H1 (cell line): ENCODE results near the gene VAMP4. TPM values are rescaled to one million over a fixed set of nuclear protein-coding genes. Genes with fewer than 3 reads are reported as not detected.

ENCODE experiments used
- CTCF ChIA-PET: fragments of 300-600 bp; sonication (Branson Sonifier 250); formaldehyde crosslinking; loops from one replicate; lab custom pipeline; 2021; ENCODE audit not compliant: partially characterized antibody; lab: Charles Lee
- POLR2A ChIA-PET: fragments of 300-600 bp; sonication (Branson Sonifier 250); formaldehyde crosslinking; loops from one replicate; lab custom pipeline; 2021; ENCODE audit warnings: inconsistent platforms; ENCODE audit not compliant: partially characterized antibody; lab: Charles Lee
- DNase-seq, 2 experiments: peaks; one replicate each; pipeline versions ENCODE4 v3.0.0 to v3.0.0-alpha.2; 2010 to 2022; ENCODE audit warnings: low spot score in 2 of 2, low read depth in 1 of 2, mixed read lengths in 1 of 2
- FAIRE-seq: peaks from 2 replicates; lab custom pipeline; 2011; peaks lifted over from hg19 to GRCh38; lab: Jason Lieb, UNC
- H2AFZ ChIP-seq: 2 replicates; pipeline ENCODE4 v1.8.1; 2012; ENCODE audit warnings: low read length, inconsistent platforms
- H2AK5ac ChIP-seq: 2 replicates; pipeline ENCODE4 v1.6.1; 2013; ENCODE audit warnings: low read depth, low read length
- H2BK120ac ChIP-seq: replicated peaks from 2 replicates; pipeline ENCODE3; 2013; ENCODE audit warnings: low read depth, low read length, inconsistent platforms
- H2BK12ac ChIP-seq: 2 replicates; pipeline ENCODE4 v1.6.1; 2013; ENCODE audit warnings: low read depth, low read length
- H2BK15ac ChIP-seq: 2 replicates; pipeline ENCODE4 v1.6.1; 2013; ENCODE audit warnings: low read length
- H2BK20ac ChIP-seq: 2 replicates; pipeline ENCODE4 v1.6.1; 2013; ENCODE audit warnings: low read length
- H2BK5ac ChIP-seq: 2 replicates; pipeline ENCODE4 v1.6.1; 2013; ENCODE audit warnings: low read depth, low read length
- H3K14ac ChIP-seq: 2 replicates; pipeline ENCODE4 v1.6.1; 2013; ENCODE audit warnings: inconsistent platforms; ENCODE audit not compliant: insufficient read length
- H3K18ac ChIP-seq: 2 replicates; pipeline ENCODE4 v1.6.1; 2013; ENCODE audit warnings: low read length; ENCODE audit errors: extremely low read depth
- H3K23ac ChIP-seq: 2 replicates; pipeline ENCODE4 v1.6.1; 2013; ENCODE audit warnings: inconsistent platforms; ENCODE audit not compliant: insufficient read length
- H3K23me2 ChIP-seq: 2 replicates; pipeline ENCODE4 v1.6.1; 2013; ENCODE audit warnings: low read depth, low read length
- H3K27ac ChIP-seq: 2 replicates; pipeline ENCODE4 v1.6.1; 2011; ENCODE audit warnings: low read depth, low read length, inconsistent platforms
- H3K27me3 ChIP-seq, 4 experiments: replicated peaks in 1 of 4; 1 replicate in 1 of 4; 2 replicates in 3 of 4; pipeline versions ENCODE4 v1.6.1 to v1.8.1; 2011 to 2013; ENCODE audit warnings: low read length in 3 of 4, mild to moderate bottlenecking in 3 of 4, inconsistent platforms in 2 of 4, mixed read lengths in 2 of 4, moderate library complexity in 1 of 4; ENCODE audit not compliant: control insufficient read depth in 3 of 4, insufficient read depth in 3 of 4; ENCODE audit errors: extremely low read depth in 1 of 4
- H3K36me3 ChIP-seq, 4 experiments: 2 replicates each; pipeline versions ENCODE4 v1.6.1 to v1.8.1; 2011 to 2013; ENCODE audit warnings: mild to moderate bottlenecking in 4 of 4, low read length in 3 of 4, moderate library complexity in 2 of 4, control low read depth in 1 of 4, inconsistent platforms in 1 of 4; ENCODE audit not compliant: insufficient read depth in 4 of 4, control insufficient read depth in 2 of 4
- H3K4ac ChIP-seq: replicated peaks from 2 replicates; pipeline ENCODE3; 2013; ENCODE audit warnings: low read length, low read depth, mixed read lengths, inconsistent platforms; ENCODE audit not compliant: insufficient read length
- H3K4me1 ChIP-seq, 4 experiments: replicated peaks in 1 of 4; 1 replicate in 1 of 4; 2 replicates in 3 of 4; pipeline versions ENCODE4 v1.6.1 to v1.8.1; 2011 to 2013; ENCODE audit warnings: low read length in 3 of 4, inconsistent platforms in 2 of 4, mixed read lengths in 1 of 4; ENCODE audit not compliant: insufficient read depth in 4 of 4, control insufficient read depth in 3 of 4
- H3K4me2 ChIP-seq, 2 experiments: 2 replicates each; pipeline versions ENCODE4 v1.6.1 to v1.8.1; 2011 to 2013; ENCODE audit warnings: low read depth in 2 of 2, low read length in 2 of 2, control low read depth in 1 of 2, inconsistent platforms in 1 of 2, mild to moderate bottlenecking in 1 of 2; ENCODE audit not compliant: insufficient read depth in 1 of 2
- H3K4me3 ChIP-seq, 4 experiments: fragments of 200-600, 300-600 bp in 1 of 4; sonication (generic), shearing (Covaris generic), sonication (Bioruptor Twin) in 1 of 4; 2 replicates each; pipeline versions ENCODE4 v1.5.1 to v1.8.1; 2011 to 2016; ENCODE audit warnings: low read length in 4 of 4, low read depth in 3 of 4, control low read depth in 2 of 4, inconsistent platforms in 2 of 4, mild to moderate bottlenecking in 2 of 4, mixed read lengths in 1 of 4, moderate library complexity in 1 of 4; ENCODE audit not compliant: insufficient read depth in 2 of 4; ENCODE audit errors: extremely low read depth in 1 of 4
- H3K56ac ChIP-seq: replicated peaks from 2 replicates; pipeline ENCODE3; 2013; ENCODE audit warnings: low read depth, mild to moderate bottlenecking, mixed read lengths, low read length, inconsistent platforms; ENCODE audit not compliant: insufficient read length
- H3K79me1 ChIP-seq: 2 replicates; pipeline ENCODE4 v1.6.1; 2013; ENCODE audit warnings: low read depth, low read length, control low read depth
- H3K79me2 ChIP-seq, 2 experiments: 2 replicates each; pipeline versions ENCODE4 v1.6.1 to v1.8.1; 2012 to 2013; ENCODE audit warnings: low read length in 2 of 2, mild to moderate bottlenecking in 2 of 2, inconsistent platforms in 1 of 2; ENCODE audit not compliant: insufficient read depth in 2 of 2, control insufficient read depth in 1 of 2
- H3K9ac ChIP-seq, 4 experiments: replicated peaks in 1 of 4; 1 replicate in 1 of 4; 2 replicates in 3 of 4; pipeline versions ENCODE4 v1.6.1 to v1.8.1; 2011 to 2013; ENCODE audit warnings: low read depth in 3 of 4, low read length in 3 of 4, control low read depth in 2 of 4, mild to moderate bottlenecking in 2 of 4, moderate library complexity in 2 of 4, inconsistent platforms in 1 of 4; ENCODE audit errors: extremely low read depth in 1 of 4
- H3K9me3 ChIP-seq, 2 experiments: 2 replicates each; pipeline versions ENCODE4 v1.6.1 to v1.8.1; 2012 to 2013; ENCODE audit warnings: mild to moderate bottlenecking in 2 of 2, moderate library complexity in 2 of 2, control low read depth in 1 of 2, inconsistent platforms in 1 of 2, low read depth in 1 of 2, low read length in 1 of 2, mixed read lengths in 1 of 2; ENCODE audit not compliant: insufficient read depth in 2 of 2
- H4K20me1 ChIP-seq, 2 experiments: replicated peaks in 1 of 2; 2 replicates each; pipeline versions ENCODE3 to v1.8.1; 2011 to 2013; ENCODE audit warnings: inconsistent platforms in 2 of 2, low read length in 2 of 2, mild to moderate bottlenecking in 1 of 2; ENCODE audit not compliant: insufficient read depth in 2 of 2, control insufficient read depth in 1 of 2
- H4K5ac ChIP-seq: 2 replicates; pipeline ENCODE4 v1.6.1; 2013; ENCODE audit warnings: low read length, low read depth, mixed read lengths, inconsistent platforms; ENCODE audit not compliant: insufficient read length
- H4K8ac ChIP-seq: 2 replicates; pipeline ENCODE4 v1.8.0; 2013; ENCODE audit warnings: mild to moderate bottlenecking, moderate library complexity, low read length, inconsistent platforms; ENCODE audit not compliant: insufficient read depth; ENCODE audit errors: extremely low read depth
- H4K91ac ChIP-seq: replicated peaks from 2 replicates; pipeline ENCODE3; 2013; ENCODE audit warnings: low read length, mixed read lengths, inconsistent platforms; ENCODE audit not compliant: insufficient read length
- ASH2L ChIP-seq: fragments of 200-600, 300-600 bp; sonication (generic); IDR thresholded peaks from one replicate; pipeline ENCODE4 v1.7.1; 2017; ENCODE audit warnings: low read length
- CHD1 ChIP-seq: IDR thresholded peaks from 2 replicates; pipeline ENCODE4 v1.6.1; 2012; ENCODE audit warnings: low read depth, low read length, improper control_type of control experiment
- EZH2 ChIP-seq: fragments of 200-600 bp; sonication (generic); IDR thresholded peaks from 2 replicates; pipeline ENCODE4 v1.7.1; 2012; ENCODE audit warnings: low read depth, mild to moderate bottlenecking, moderate library complexity, low read length, inconsistent platforms; ENCODE audit not compliant: severe bottlenecking
- HDAC6 ChIP-seq: IDR thresholded peaks from one replicate; pipeline ENCODE4 v1.7.1; 2012; ENCODE audit warnings: low read depth, mild to moderate bottlenecking, inconsistent platforms, low read length, moderate library complexity
- PHF8 ChIP-seq: fragments of 200-600 bp; sonication (generic); conservative IDR thresholded peaks from 2 replicates; pipeline ENCODE4 v1.7.1; 2012; ENCODE audit warnings: low read depth, mild to moderate bottlenecking, inconsistent platforms, low read length, moderate library complexity
- RBBP5 ChIP-seq: IDR thresholded peaks from 2 replicates; pipeline ENCODE4 v1.7.1; 2012; ENCODE audit warnings: low read depth, mild to moderate bottlenecking, inconsistent platforms, low read length, moderate library complexity, borderline replicate concordance
- RFX5 ChIP-seq: IDR thresholded peaks from 2 replicates; pipeline ENCODE4 v1.6.1; 2011; ENCODE audit warnings: low read depth, low read length, improper control_type of control experiment, borderline replicate concordance
- SAP30 ChIP-seq: fragments of 300-600 bp; sonication (generic); IDR thresholded peaks from 2 replicates; pipeline ENCODE4 v1.7.1; 2012; ENCODE audit warnings: low read length, moderate library complexity, mild to moderate bottlenecking, inconsistent platforms; ENCODE audit not compliant: insufficient read depth, insufficient replicate concordance
- SIN3A ChIP-seq, 2 experiments: IDR thresholded peaks in 1 of 2; conservative IDR thresholded peaks in 1 of 2; 2 replicates each; pipeline ENCODE4 v1.6.1; 2011 to 2012; ENCODE audit warnings: low read length in 2 of 2, improper control_type of control experiment in 1 of 2, low read depth in 1 of 2, mild to moderate bottlenecking in 1 of 2
- SIRT6 ChIP-seq: IDR thresholded peaks from one replicate; pipeline ENCODE4 v1.7.1; 2012; ENCODE audit warnings: low read length, inconsistent platforms
- TBP ChIP-seq: IDR thresholded peaks from 2 replicates; pipeline ENCODE4 v1.6.1; 2011; ENCODE audit warnings: low read depth, low read length, improper control_type of control experiment
- TCF12 ChIP-seq: IDR thresholded peaks from 2 replicates; pipeline ENCODE4 v1.6.1; 2011; ENCODE audit warnings: low read depth, mild to moderate bottlenecking, low read length
- TEAD4 ChIP-seq: IDR thresholded peaks from 2 replicates; pipeline ENCODE4 v1.6.1; 2012; ENCODE audit warnings: low read depth, low read length, inconsistent platforms, mixed read lengths
- USF2 ChIP-seq: IDR thresholded peaks from 2 replicates; pipeline ENCODE4 v1.6.1; 2011; ENCODE audit warnings: low read length, improper control_type of control experiment
- WGBS, 2 experiments: shearing (Covaris generic) in 1 of 2; methylation state at CpG; one replicate each; pipeline versions ENCODE4 v1.1.6 to v1.1.7; 2013 to 2015; ENCODE audit warnings: low lambda C conversion rate in 2 of 2, mixed read lengths in 2 of 2, inconsistent platforms in 1 of 2, low coverage in 1 of 2, missing lambda C conversion rate in 1 of 2; ENCODE audit not compliant: insufficient replicate concordance in 2 of 2, insufficient coverage in 1 of 2, insufficient read length in 1 of 2; ENCODE audit errors: extremely low coverage in 1 of 2, missing lambda C conversion rate in 1 of 2; 5-methylcytosine and 5-hydroxymethylcytosine counted together
- polyA plus RNA-seq, 7 experiments: library from polyadenylated mRNA; depleted of rRNA in 3 of 7; stranded (reverse) in 5 of 7; unstranded in 2 of 7; fragments of >200 nt in 5 of 7; fragments of 200-250 nt in 2 of 7; gene quantifications; 1 replicate in 5 of 7; 2 replicates in 1 of 7; 4 replicates in 1 of 7; pipeline versions ENCODE4 v1.2.1 to v1.2.3, GENCODE V29; 2011 to 2013; ENCODE audit warnings: missing spikeins in 2 of 7, mixed read lengths in 2 of 7
- total RNA-seq: library from RNA; stranded (reverse); fragmentation: NEBNext Ultra II Directional; extraction: Animal tissue kit (Norgen Biotek cat#: 25700); gene quantifications from 2 replicates; pipeline ENCODE4 v1.2.1, GENCODE V29; 2021

The VAMP4 gene
- total and polyA plus RNA-seq, 2 of the 8 experiments (the other 6 are each of a cell fraction or from before 2014, with no cell fraction given): 1.6 to 13.9 TPM

GRCh38 chr1:171772312-171772711 is 30.4 kb upstream of the VAMP4 start:
- 89% methylated on average over 2 of the region's 2 CpGs; no CpG with 5 or more reads in 1 of the 2 experiments for WGBS, 2 experiments
- no peak overlapping the region for H2BK5ac ChIP-seq
- FAIRE-seq (no peak), DNase-seq (no peak)
- H3K4ac ChIP-seq: no peak overlapping the region
- no peak overlapping the region for H3K14ac ChIP-seq
- no peak overlapping the region for H3K18ac ChIP-seq
- H3K36me3 ChIP-seq: no peaks in the 10 kb centered on the region
- ChIA-PET POLR2A (no interaction called here), CTCF (interaction anchor here (1.6 to 2.3 kb wide), 2 partner anchors 29 to 127 kb away, joined by 4 to 6 read pairs; no protein-coding TSS in a partner anchor)
- no peak overlapping the region for H3K23ac ChIP-seq
- no peak overlapping the region for H3K27ac ChIP-seq
- no peaks in the 10 kb centered on the region for H3K79me1 ChIP-seq
- H2AFZ ChIP-seq: no peak overlapping the region
- H3K4me2 ChIP-seq: no peak overlapping the region
- H2AK5ac ChIP-seq: no peak overlapping the region
- H2BK15ac ChIP-seq: no peak overlapping the region
- H4K8ac ChIP-seq: no peak overlapping the region
- H4K91ac ChIP-seq: no peak overlapping the region
- no peaks in the 10 kb centered on the region for H3K23me2 ChIP-seq
- H2BK20ac ChIP-seq: no peak overlapping the region
- H3K56ac ChIP-seq: no peak overlapping the region
- H3K9me3 ChIP-seq: no peaks in the 10 kb centered on the region
- H3K4me1 ChIP-seq: no peaks in the 10 kb centered on the region
- H2BK12ac ChIP-seq: no peak overlapping the region
- H4K5ac ChIP-seq: no peak overlapping the region
- H3K79me2 ChIP-seq: no peaks in the 10 kb centered on the region
- no peak overlapping the region for H3K9ac ChIP-seq
- no peak overlapping the region for H2BK120ac ChIP-seq
- no peaks in the 10 kb centered on the region for H4K20me1 ChIP-seq
- H3K27me3 ChIP-seq: no peaks in the 10 kb centered on the region
- no peak overlapping the region for H3K4me3 ChIP-seq
- no peak for TF ChIP-seq RFX5
- TF ChIP-seq TBP: no peak
- no peak for TF ChIP-seq SAP30
- no peak for TF ChIP-seq SIRT6
- TF ChIP-seq HDAC6: no peak
- TF ChIP-seq SIN3A (conservative IDR thresholded peaks at IDR 0.05 in 1 of 2, IDR thresholded peaks at IDR 0.05 in 1 of 2; ENCODE audit: low read depth in 1 of 2, low read length in 2 of 2): no peak
- no peak for TF ChIP-seq TCF12
- TF ChIP-seq ASH2L: no peak
- no peak for TF ChIP-seq CHD1
- no peak for TF ChIP-seq EZH2
- no peak for TF ChIP-seq PHF8
- no peak for TF ChIP-seq TEAD4
- TF ChIP-seq RBBP5: no peak
- no peak for TF ChIP-seq USF2
